WERI-Rb-1 (cell line): Measurements from ENCODE around the gene AHCYL1.

Source experiments
- DNase-seq: peaks from one replicate; pipeline ENCODE4 v3.0.0-alpha.2; 2020
- H3K27ac ChIP-seq: fragments of 250-450 bp; sonication (Bioruptor Pico); 2 replicates; pipeline ENCODE4 v1.5.1; 2020; ENCODE audit warnings: mild to moderate bottlenecking, moderate library complexity
- H3K27me3 ChIP-seq: fragments of 250-450 bp; sonication (Bioruptor Pico); 2 replicates; pipeline ENCODE4 v1.5.1; 2021; ENCODE audit warnings: mild to moderate bottlenecking, low read depth, moderate library complexity; ENCODE audit not compliant: insufficient read depth, severe bottlenecking
- H3K36me3 ChIP-seq: fragments of 250-450 bp; sonication (Bioruptor Pico); 2 replicates; pipeline ENCODE4 v1.5.1; 2020; ENCODE audit warnings: mild to moderate bottlenecking, moderate library complexity
- H3K4me3 ChIP-seq: 2 replicates; pipeline ENCODE4 v1.5.1; 2011; ENCODE audit warnings: low read depth, mild to moderate bottlenecking, control low read depth, low read length
- H3K9me3 ChIP-seq: fragments of 250-450 bp; sonication (Bioruptor Pico); 2 replicates; pipeline ENCODE4 v1.5.1; 2021; ENCODE audit warnings: mild to moderate bottlenecking, moderate library complexity; ENCODE audit not compliant: severe bottlenecking
- CTCF ChIP-seq: IDR thresholded peaks from 2 replicates; pipeline ENCODE4 v1.5.1; 2011; ENCODE audit warnings: low read depth, mild to moderate bottlenecking, control low read depth, inconsistent platforms, low read length

Gene AHCYL1

GRCh38 chr1:109981004-109981335, 3.6 kb upstream of the AHCYL1 start:
- H3K27ac ChIP-seq: no peak overlapping the region
- H3K9me3 ChIP-seq: no peaks in the 10 kb centered on the region
- no peaks in the 10 kb centered on the region for H3K36me3 ChIP-seq
- H3K4me3 ChIP-seq: no peak overlapping the region
- H3K27me3 ChIP-seq: no peaks in the 10 kb centered on the region
- no peak for TF ChIP-seq CTCF
- DNase-seq: no peak

DNA sequence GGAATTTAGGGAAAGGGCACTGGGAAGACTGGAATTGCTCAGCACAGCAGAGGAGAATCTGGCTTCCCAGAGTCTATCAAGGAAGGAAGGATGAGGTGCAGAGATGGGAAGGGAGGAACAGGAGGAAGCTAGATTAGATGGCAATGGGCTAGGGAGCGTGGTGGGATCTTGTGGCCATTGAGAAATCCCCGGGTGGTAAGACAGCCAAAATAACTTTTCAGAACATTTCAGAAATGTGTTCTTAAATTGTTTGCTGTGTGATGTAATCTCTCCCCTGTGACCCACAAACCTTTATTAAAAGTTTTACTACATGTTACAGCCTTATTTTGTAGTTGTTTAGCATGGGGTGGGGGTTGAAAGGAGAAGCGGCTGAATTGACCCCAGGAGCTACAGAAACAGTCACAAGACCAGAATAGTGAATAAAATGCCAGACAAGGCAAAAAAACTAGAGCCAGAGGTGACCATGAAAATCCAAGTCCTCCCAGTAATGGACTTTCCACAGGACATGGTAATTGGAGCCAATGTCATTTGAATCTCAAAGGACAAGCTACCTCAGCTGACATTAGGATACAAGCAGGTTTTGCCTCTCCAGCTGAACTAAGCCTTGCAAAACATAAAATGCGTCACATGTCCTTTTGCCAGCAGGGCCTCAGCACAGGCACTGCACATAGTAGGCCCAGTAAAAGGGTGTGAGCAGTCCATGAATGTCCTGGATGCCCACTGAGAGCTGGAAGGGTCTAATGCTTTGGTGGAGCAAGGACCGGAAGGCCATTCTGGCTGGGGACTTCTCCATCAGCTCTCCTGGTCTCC, 980 bp upstream of the AHCYL1 start:
- no peak for TF ChIP-seq CTCF
- Histone ChIP-seq H3K9me3 (no peaks in the 10 kb centered on the region), H3K4me3 (no peak overlapping the region), H3K27ac (no peak overlapping the region), H3K36me3 (peaks cover 16% of the 10 kb centered on the region), H3K27me3 (no peaks in the 10 kb centered on the region)
- DNase-seq: no peak

- Histone ChIP-seq H3K4me3 (peak overlapping the region; percentile 64), H3K27ac (no peak overlapping the region), H3K27me3 (no peaks in the 10 kb centered on the region), H3K9me3 (no peaks in the 10 kb centered on the region), H3K36me3 (peaks cover 19% of the 10 kb centered on the region)
- TF ChIP-seq CTCF: no peak
- DNase-seq: no peak
Observed at GRCh38 chr1:109984190-109984455, 442 bp upstream of the AHCYL1 start.

- no peaks in the 10 kb centered on the region for H3K27me3 ChIP-seq
- peak overlapping the region; percentile 64 for H3K4me3 ChIP-seq
- DNase-seq: peak; percentile 20
- no peaks in the 10 kb centered on the region for H3K9me3 ChIP-seq
- peaks cover 26% of the 10 kb centered on the region for H3K36me3 ChIP-seq
- peak overlapping the region; percentile 88 for H3K27ac ChIP-seq
- TF ChIP-seq CTCF: no peak
Observed at GRCh38 chr1:109985247-109986053, 885 bp downstream of the AHCYL1 start.

GRCh38 chr1:109986054-109986444, 1.5 kb downstream of the AHCYL1 start:
- H3K9me3 ChIP-seq: no peaks in the 10 kb centered on the region
- H3K36me3 ChIP-seq: peaks cover 26% of the 10 kb centered on the region
- DNase-seq: no peak
- peak overlapping the region; percentile 64 for H3K4me3 ChIP-seq
- no peak overlapping the region for H3K27ac ChIP-seq
- TF ChIP-seq CTCF: no peak
- no peaks in the 10 kb centered on the region for H3K27me3 ChIP-seq
